ENCODE results near the gene NOG. TPM values are rescaled to one million over a fixed set of nuclear protein-coding genes. Genes with fewer than 3 reads are reported as not detected.

NOG gene
- total RNA-seq, result under 1 TPM in 1 of 2 experiments, not detected in 1; 0.12 TPM

GRCh38 chr17:56593646-56594319, at the start of gene NOG:
Gene NOG (plus strand): TSS chr17:56593699. CDS start chr17:56594224, 525 bp downstream.
- Mint-ChIP-seq H3K4me3 (peak within 1 kb of the TSS; percentile 60), H3K9me3 (no peaks in the 10 kb centered on the region), H3K36me3 (no peaks in the 10 kb centered on the region), H3K4me1 (ENCODE audit: low read depth) (peaks cover 31% of the 10 kb centered on the region), H3K27ac (no peak within 1 kb of the TSS), H3K27me3 (peaks cover 52% of the 10 kb centered on the region)
- DNase-seq, result peak; percentile 49
- intact Hi-C loops (cut with micrococcal nuclease), result loop anchor here (2.0 to 10.0 kb wide), 2 partner anchors 85 to 371 kb away; partner anchors contain the start of gene COIL
- ChIA-PET CTCF (interaction anchor here (0.6 to 7.2 kb wide), 12 partner anchors 9 to 191 kb away, joined by 3 to 139 read pairs (median 6); no protein-coding TSS in a partner anchor), POLR2A (interaction anchor here (1.1 to 1.2 kb wide), 3 partner anchors 9 to 193 kb away, joined by 3 read pairs; no protein-coding TSS in a partner anchor)

GRCh38 chr17:56545106-56545505, 48.4 kb upstream of the NOG start:
- Mint-ChIP-seq H3K9me3 (no peaks in the 10 kb centered on the region), H3K27ac (no peak overlapping the region), H3K4me1 (ENCODE audit: low read depth) (no peaks in the 10 kb centered on the region), H3K4me3 (no peak overlapping the region), H3K27me3 (peaks cover 14% of the 10 kb centered on the region), H3K36me3 (no peaks in the 10 kb centered on the region)
- POLR2A ChIA-PET, result no interaction called here
- CTCF ChIA-PET, result interaction anchor here (1.4 kb wide), 1 partner anchor 16 kb away, joined by 4 read pairs; no protein-coding TSS in a partner anchor
- no peak for DNase-seq
- intact Hi-C loops (cut with micrococcal nuclease), result no loop called here

DNA sequence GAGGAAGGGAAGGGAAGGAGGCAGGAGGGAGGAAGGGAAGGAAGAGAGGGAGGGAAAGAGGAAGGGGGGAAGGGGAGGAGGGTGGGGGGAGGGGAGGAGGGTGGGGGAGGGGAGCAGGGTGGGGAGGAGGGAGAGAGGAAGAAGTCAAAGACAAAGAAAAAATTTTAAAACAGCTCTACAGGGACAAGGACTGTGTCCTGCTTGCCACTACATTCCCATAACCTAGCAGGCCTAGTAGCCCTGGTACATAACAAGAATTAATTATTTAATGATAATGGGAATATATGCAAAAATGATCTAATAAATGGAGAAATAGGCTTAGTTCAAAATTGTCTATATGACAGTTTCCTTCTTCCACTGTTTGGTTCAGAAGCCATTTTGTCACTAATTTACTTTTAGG, 47.6 kb upstream of the NOG start:
- H3K36me3 Mint-ChIP-seq, result no peaks in the 10 kb centered on the region
- H3K27ac Mint-ChIP-seq, result no peak overlapping the region
- no peaks in the 10 kb centered on the region for H3K4me1 Mint-ChIP-seq (ENCODE audit: low read depth)
- intact Hi-C loops (cut with micrococcal nuclease), result no loop called here
- H3K9me3 Mint-ChIP-seq, result no peaks in the 10 kb centered on the region
- no peak for DNase-seq
- ChIA-PET CTCF (no interaction called here), POLR2A (no interaction called here)
- H3K4me3 Mint-ChIP-seq, result no peak overlapping the region
- H3K27me3 Mint-ChIP-seq, result peaks cover 14% of the 10 kb centered on the region

- Mint-ChIP-seq H3K36me3 (no peaks in the 10 kb centered on the region), H3K4me3 (no peak overlapping the region), H3K9me3 (peaks cover 8% of the 10 kb centered on the region), H3K27ac (no peak overlapping the region), H3K4me1 (ENCODE audit: low read depth) (no peaks in the 10 kb centered on the region), H3K27me3 (peaks cover 16% of the 10 kb centered on the region)
- POLR2A ChIA-PET, result no interaction called here
- DNase-seq, result no peak
- CTCF ChIA-PET, result no interaction called here
- intact Hi-C loops (cut with micrococcal nuclease), result no loop called here
Measured at GRCh38 chr17:56548661-56549060, 44.8 kb upstream of the NOG start.

DNA sequence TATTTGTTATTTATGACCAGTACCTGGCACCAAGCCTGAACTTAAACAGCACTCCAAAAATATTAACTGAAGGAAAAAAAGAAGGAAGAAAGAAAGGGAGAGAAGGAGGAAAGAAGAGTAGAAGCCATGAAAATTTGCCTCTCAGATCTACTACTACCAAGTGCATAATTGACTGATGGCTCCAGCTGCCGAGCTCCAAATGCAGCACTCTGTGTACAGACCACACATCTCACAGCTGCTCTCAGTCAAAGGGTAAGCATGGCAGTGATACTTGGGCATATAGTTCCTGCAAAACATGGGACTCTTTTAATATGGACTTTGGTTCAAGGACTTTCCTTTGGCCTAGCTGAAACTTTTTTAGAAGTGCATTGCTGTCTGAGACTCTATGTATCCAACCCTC, 44.0 kb upstream of the NOG start:
- peaks cover 14% of the 10 kb centered on the region for H3K27me3 Mint-ChIP-seq
- no peak overlapping the region for H3K27ac Mint-ChIP-seq
- ChIA-PET POLR2A (no interaction called here), CTCF (no interaction called here)
- no peaks in the 10 kb centered on the region for H3K4me1 Mint-ChIP-seq (ENCODE audit: low read depth)
- no peak overlapping the region for H3K4me3 Mint-ChIP-seq
- no peak for DNase-seq
- H3K36me3 Mint-ChIP-seq, result no peaks in the 10 kb centered on the region
- peaks cover 8% of the 10 kb centered on the region for H3K9me3 Mint-ChIP-seq
- intact Hi-C loops (cut with micrococcal nuclease), result no loop called here

- H3K9me3 Mint-ChIP-seq, result no peaks in the 10 kb centered on the region
- no peaks in the 10 kb centered on the region for H3K4me1 Mint-ChIP-seq (ENCODE audit: low read depth)
- intact Hi-C loops (cut with micrococcal nuclease), result no loop called here
- DNase-seq, result no peak
- ChIA-PET POLR2A (no interaction called here), CTCF (no interaction called here)
- H3K27ac Mint-ChIP-seq, result no peak overlapping the region
- no peak overlapping the region for H3K4me3 Mint-ChIP-seq
- H3K36me3 Mint-ChIP-seq, result no peaks in the 10 kb centered on the region
- peaks cover 6% of the 10 kb centered on the region for H3K27me3 Mint-ChIP-seq
Measured at GRCh38 chr17:56557682-56558081, 35.8 kb upstream of the NOG start.

GRCh38 chr17:56558088-56558487, 35.4 kb upstream of the NOG start:
- H3K36me3 Mint-ChIP-seq, result no peaks in the 10 kb centered on the region
- H3K9me3 Mint-ChIP-seq, result no peaks in the 10 kb centered on the region
- H3K4me1 Mint-ChIP-seq (ENCODE audit: low read depth), result no peaks in the 10 kb centered on the region
- CTCF ChIA-PET, result no interaction called here
- no peak for DNase-seq
- POLR2A ChIA-PET, result no interaction called here
- no peak overlapping the region for H3K4me3 Mint-ChIP-seq
- intact Hi-C loops (cut with micrococcal nuclease), result no loop called here
- H3K27me3 Mint-ChIP-seq, result peaks cover 5% of the 10 kb centered on the region
- no peak overlapping the region for H3K27ac Mint-ChIP-seq

- intact Hi-C loops (cut with micrococcal nuclease), result no loop called here
- POLR2A ChIA-PET, result no interaction called here
- no peaks in the 10 kb centered on the region for H3K4me1 Mint-ChIP-seq (ENCODE audit: low read depth)
- no peak overlapping the region for H3K27ac Mint-ChIP-seq
- no peak overlapping the region for H3K4me3 Mint-ChIP-seq
- no peak for DNase-seq
- no peaks in the 10 kb centered on the region for H3K9me3 Mint-ChIP-seq
- CTCF ChIA-PET, result no interaction called here
- H3K27me3 Mint-ChIP-seq, result peaks cover 2% of the 10 kb centered on the region
- no peaks in the 10 kb centered on the region for H3K36me3 Mint-ChIP-seq
Measured at GRCh38 chr17:56570199-56570598, 23.3 kb upstream of the NOG start.

GRCh38 chr17:56571456-56571855, 22.0 kb upstream of the NOG start:
- Mint-ChIP-seq H3K27ac (no peak overlapping the region), H3K27me3 (peaks cover 5% of the 10 kb centered on the region), H3K4me3 (no peak overlapping the region), H3K36me3 (no peaks in the 10 kb centered on the region), H3K9me3 (no peaks in the 10 kb centered on the region), H3K4me1 (ENCODE audit: low read depth) (no peaks in the 10 kb centered on the region)
- CTCF ChIA-PET, result interaction anchor here (1.1 kb wide), 1 partner anchor 52 kb away, joined by 3 read pairs; no protein-coding TSS in a partner anchor
- intact Hi-C loops (cut with micrococcal nuclease), result no loop called here
- POLR2A ChIA-PET, result no interaction called here
- no peak for DNase-seq

- intact Hi-C loops (cut with micrococcal nuclease), result no loop called here
- POLR2A ChIA-PET, result no interaction called here
- Mint-ChIP-seq H3K9me3 (no peaks in the 10 kb centered on the region), H3K4me1 (ENCODE audit: low read depth) (no peaks in the 10 kb centered on the region), H3K4me3 (no peak overlapping the region), H3K27ac (no peak overlapping the region), H3K36me3 (no peaks in the 10 kb centered on the region), H3K27me3 (peaks cover 14% of the 10 kb centered on the region)
- CTCF ChIA-PET, result interaction anchor here (1.7 to 3.2 kb wide), 2 partner anchors 14 to 138 kb away, joined by 4 to 10 read pairs; no protein-coding TSS in a partner anchor
- DNase-seq, result no peak
Measured at GRCh38 chr17:56577190-56577842, 16.2 kb upstream of the NOG start.

GRCh38 chr17:56577843-56578204, 15.7 kb upstream of the NOG start:
- no peak for DNase-seq
- CTCF ChIA-PET, result interaction anchor here (1.7 to 3.2 kb wide), 2 partner anchors 14 to 138 kb away, joined by 4 to 10 read pairs; no protein-coding TSS in a partner anchor
- peaks cover 15% of the 10 kb centered on the region for H3K27me3 Mint-ChIP-seq
- H3K27ac Mint-ChIP-seq, result no peak overlapping the region
- intact Hi-C loops (cut with micrococcal nuclease), result no loop called here
- no peaks in the 10 kb centered on the region for H3K36me3 Mint-ChIP-seq
- no peaks in the 10 kb centered on the region for H3K4me1 Mint-ChIP-seq (ENCODE audit: low read depth)
- POLR2A ChIA-PET, result interaction anchor here (0.6 kb wide), 1 partner anchor 113 kb away, joined by 6 read pairs; no protein-coding TSS in a partner anchor
- H3K9me3 Mint-ChIP-seq, result no peaks in the 10 kb centered on the region
- no peak overlapping the region for H3K4me3 Mint-ChIP-seq

DNA sequence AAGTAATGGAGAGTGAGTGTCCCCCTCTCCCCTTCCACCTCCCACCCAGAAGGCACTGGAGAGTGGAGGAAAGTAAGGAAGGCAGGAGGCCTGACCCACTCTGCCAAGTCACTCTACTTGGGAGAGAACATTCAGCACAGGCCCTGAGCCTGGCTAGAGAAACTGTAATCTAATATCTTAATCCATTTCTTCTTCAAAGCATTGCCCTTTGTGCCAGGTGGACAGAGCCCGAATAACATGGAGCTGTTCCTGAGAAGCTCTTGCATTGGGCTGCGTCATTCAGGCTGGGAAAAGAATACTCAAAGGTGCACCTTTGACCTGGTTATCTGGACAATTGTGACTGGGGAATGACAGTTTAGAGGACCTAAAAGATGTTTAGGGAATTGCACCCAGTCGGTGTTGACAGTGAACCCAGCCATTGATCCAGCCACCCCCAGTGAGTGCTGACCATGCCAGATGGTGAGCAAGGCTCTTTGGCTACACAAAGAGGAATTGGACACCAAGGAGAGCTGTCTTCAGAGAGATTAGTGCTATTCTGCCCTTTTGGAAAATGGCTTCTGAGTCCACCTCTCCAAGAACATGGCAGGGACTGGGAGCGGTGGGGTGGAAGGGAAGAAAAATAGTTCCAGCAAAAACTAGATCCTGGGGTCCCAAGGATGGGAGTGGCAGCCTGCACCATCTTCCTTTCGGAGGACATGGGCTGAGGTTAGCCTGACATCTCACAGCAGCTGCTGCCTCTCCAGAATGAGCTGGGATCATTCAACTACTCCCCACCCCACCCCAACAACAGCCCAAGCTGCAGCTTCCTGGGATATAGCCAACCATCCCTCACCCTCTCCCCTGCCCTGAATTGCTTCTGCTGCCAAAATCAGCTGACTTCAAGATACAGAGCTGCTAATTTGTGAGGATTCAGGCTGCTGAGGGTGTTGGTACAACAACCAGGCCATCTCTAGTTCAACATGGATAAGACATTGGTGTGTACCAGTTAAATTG, 11.6 kb upstream of the NOG start:
- DNase-seq, result no peak
- intact Hi-C loops (cut with micrococcal nuclease), result no loop called here
- no peaks in the 10 kb centered on the region for H3K4me1 Mint-ChIP-seq (ENCODE audit: low read depth)
- H3K27me3 Mint-ChIP-seq, result peaks cover 15% of the 10 kb centered on the region
- ChIA-PET POLR2A (no interaction called here), CTCF (interaction anchor here (1.8 kb wide), 1 partner anchor 10 kb away, joined by 6 read pairs; no protein-coding TSS in a partner anchor)
- H3K36me3 Mint-ChIP-seq, result no peaks in the 10 kb centered on the region
- H3K9me3 Mint-ChIP-seq, result no peaks in the 10 kb centered on the region
- no peak overlapping the region for H3K27ac Mint-ChIP-seq
- no peak overlapping the region for H3K4me3 Mint-ChIP-seq

All from activated CD4-positive, alpha-beta memory T cell treated with anti-CD3 and anti-CD28 coated beads for 36 hours (primary cell).